Trophoblast cell (in vitro differentiated cells and primary cell): ENCODE data around the gene CHCHD4.

Experiments
- DNase-seq, 2 donors: peaks; one replicate each; pipeline ENCODE4 v3.0.0-alpha.2; 2016
- H2AFZ ChIP-seq: 2 replicates; pipeline ENCODE4 v1.6.1; 2013; ENCODE audit warnings: low read length, moderate library complexity, mild to moderate bottlenecking; ENCODE audit not compliant: insufficient read depth, poor library complexity
- H2AK5ac ChIP-seq: 2 replicates; pipeline ENCODE4 v1.6.1; 2013; ENCODE audit warnings: mild to moderate bottlenecking, low read length
- H2BK120ac ChIP-seq: 2 replicates; pipeline ENCODE4 v1.6.1; 2013; ENCODE audit warnings: low read length, mild to moderate bottlenecking, moderate library complexity; ENCODE audit not compliant: insufficient read depth, poor library complexity
- H2BK12ac ChIP-seq: 2 replicates; pipeline ENCODE4 v1.6.1; 2013; ENCODE audit warnings: mild to moderate bottlenecking, low read length, moderate library complexity
- H2BK5ac ChIP-seq: 2 replicates; pipeline ENCODE4 v1.6.1; 2013; ENCODE audit warnings: low read length, low read depth, moderate library complexity, mild to moderate bottlenecking; ENCODE audit not compliant: poor library complexity
- H3K14ac ChIP-seq: 2 replicates; pipeline ENCODE4 v1.6.1; 2013; ENCODE audit warnings: mild to moderate bottlenecking, low read length
- H3K18ac ChIP-seq: 2 replicates; pipeline ENCODE4 v1.6.1; 2013; ENCODE audit warnings: mild to moderate bottlenecking, low read length
- H3K23ac ChIP-seq: 2 replicates; pipeline ENCODE4 v1.6.1; 2013; ENCODE audit warnings: low read length
- H3K27ac ChIP-seq: 2 replicates; pipeline ENCODE4 v1.5.1; 2013; ENCODE audit warnings: low read depth, mild to moderate bottlenecking, inconsistent platforms, low read length, moderate library complexity
- H3K27me3 ChIP-seq: 2 replicates; pipeline ENCODE4 v1.6.1; 2013; ENCODE audit warnings: inconsistent platforms, mild to moderate bottlenecking, low read length, moderate library complexity; ENCODE audit not compliant: insufficient read depth
- H3K36me3 ChIP-seq, 2 experiments: 1 replicate in 1 of 2; 2 replicates in 1 of 2; pipeline ENCODE4 v1.6.1; 2013; ENCODE audit warnings: low read length in 2 of 2, mild to moderate bottlenecking in 2 of 2, moderate library complexity in 1 of 2; ENCODE audit not compliant: insufficient read depth in 2 of 2, control insufficient read depth in 1 of 2
- H3K4ac ChIP-seq: 2 replicates; pipeline ENCODE4 v1.6.1; 2013; ENCODE audit warnings: low read depth, mild to moderate bottlenecking, low read length, moderate library complexity
- H3K4me1 ChIP-seq, 2 experiments: 1 replicate in 1 of 2; 2 replicates in 1 of 2; pipeline ENCODE4 v1.6.1; 2013; ENCODE audit warnings: low read length in 2 of 2, mild to moderate bottlenecking in 2 of 2, moderate library complexity in 1 of 2; ENCODE audit not compliant: insufficient read depth in 2 of 2, control insufficient read depth in 1 of 2
- H3K4me2 ChIP-seq: 2 replicates; pipeline ENCODE4 v1.6.1; 2013; ENCODE audit warnings: inconsistent platforms, mild to moderate bottlenecking, low read length, moderate library complexity
- H3K4me3 ChIP-seq: 2 replicates; pipeline ENCODE4 v1.5.1; 2013; ENCODE audit warnings: mild to moderate bottlenecking, low read depth, low read length, inconsistent platforms
- H3K79me1 ChIP-seq: one replicate; pipeline ENCODE4 v1.6.1; 2013; ENCODE audit warnings: low read length
- H3K79me2 ChIP-seq: 2 replicates; pipeline ENCODE4 v1.6.1; 2013; ENCODE audit warnings: low read length, mild to moderate bottlenecking; ENCODE audit not compliant: control insufficient read depth, insufficient read depth, poor library complexity
- H3K9ac ChIP-seq: 2 replicates; pipeline ENCODE4 v1.6.1; 2013; ENCODE audit warnings: mild to moderate bottlenecking, low read length
- H3K9me3 ChIP-seq: 2 replicates; pipeline ENCODE4 v1.6.1; 2013; ENCODE audit warnings: low read depth, mild to moderate bottlenecking, control low read depth, inconsistent platforms, low read length; ENCODE audit not compliant: insufficient read depth
- H4K12ac ChIP-seq: 2 replicates; pipeline ENCODE4 v1.6.1; 2013; ENCODE audit warnings: low read depth, mild to moderate bottlenecking, low read length, moderate library complexity
- H4K8ac ChIP-seq: 2 replicates; pipeline ENCODE4 v1.6.1; 2013; ENCODE audit warnings: low read depth, mild to moderate bottlenecking, low read length, moderate library complexity
- H4K91ac ChIP-seq: one replicate; pipeline ENCODE4 v1.6.1; 2013; ENCODE audit warnings: low read depth, mild to moderate bottlenecking, low read length, moderate library complexity
- WGBS: extraction: QIAGEN DNeasy Blood & Tissue Kit; methylation state at CpG from one replicate; pipeline ENCODE4 v1.1.7; 2013; ENCODE audit warnings: missing lambda C conversion rate; ENCODE audit not compliant: insufficient read length, insufficient coverage; ENCODE audit errors: extremely low coverage; 5-methylcytosine and 5-hydroxymethylcytosine counted together

CHCHD4 gene

GRCh38 chr3:14131134-14131533 is 6.5 kb upstream of the CHCHD4 start:
- H3K4ac ChIP-seq = no peak overlapping the region
- no peak for DNase-seq
- peaks cover 2 to 3% of the 10 kb centered on the region in 2 experiments for H3K4me1 ChIP-seq
- no peak overlapping the region for H3K27ac ChIP-seq
- no peak overlapping the region for H2BK5ac ChIP-seq
- no peak overlapping the region for H2AFZ ChIP-seq
- H3K14ac ChIP-seq = no peak overlapping the region
- H2BK120ac ChIP-seq = no peak overlapping the region
- no peak overlapping the region for H4K8ac ChIP-seq
- no peaks in the 10 kb centered on the region for H3K79me1 ChIP-seq
- no peak overlapping the region for H3K4me2 ChIP-seq
- peaks cover 3% of the 10 kb centered on the region for H3K9me3 ChIP-seq
- no peak overlapping the region for H2BK12ac ChIP-seq
- H3K36me3 ChIP-seq = peaks cover 62 to 70% of the 10 kb centered on the region in 2 experiments
- no CpG with 5 or more reads among the region's 5 CpGs for WGBS
- H3K79me2 ChIP-seq = peaks cover 1% of the 10 kb centered on the region
- H3K9ac ChIP-seq = no peak overlapping the region
- no peak overlapping the region for H4K12ac ChIP-seq
- H4K91ac ChIP-seq = no peak overlapping the region
- no peak overlapping the region for H2AK5ac ChIP-seq
- H3K23ac ChIP-seq = no peak overlapping the region
- no peaks in the 10 kb centered on the region for H3K27me3 ChIP-seq
- H3K4me3 ChIP-seq = no peak overlapping the region
- no peak overlapping the region for H3K18ac ChIP-seq

- peaks cover 2% of the 10 kb centered on the region for H3K79me2 ChIP-seq
- peaks cover 61 to 67% of the 10 kb centered on the region in 2 experiments for H3K36me3 ChIP-seq
- DNase-seq = no peak
- no peak overlapping the region for H2BK120ac ChIP-seq
- H4K8ac ChIP-seq = no peak overlapping the region
- no peaks in the 10 kb centered on the region for H3K27me3 ChIP-seq
- H3K4ac ChIP-seq = no peak overlapping the region
- H3K79me1 ChIP-seq = no peaks in the 10 kb centered on the region
- no peak overlapping the region for H2AFZ ChIP-seq
- H3K9ac ChIP-seq = no peak overlapping the region
- no peak overlapping the region for H4K91ac ChIP-seq
- no peak overlapping the region for H3K4me2 ChIP-seq
- H3K27ac ChIP-seq = no peak overlapping the region
- H4K12ac ChIP-seq = no peak overlapping the region
- no peak overlapping the region for H3K18ac ChIP-seq
- H3K23ac ChIP-seq = no peak overlapping the region
- H3K14ac ChIP-seq = no peak overlapping the region
- no peak overlapping the region for H2BK5ac ChIP-seq
- no peak overlapping the region for H3K4me3 ChIP-seq
- no CpG with 5 or more reads among the region's 12 CpGs for WGBS
- no peak overlapping the region for H2BK12ac ChIP-seq
- no peak overlapping the region for H2AK5ac ChIP-seq
- peaks cover 3% of the 10 kb centered on the region for H3K9me3 ChIP-seq
- H3K4me1 ChIP-seq = peaks cover 7% of the 10 kb centered on the region in 2 experiments
These were observed 6.0 kb upstream of the CHCHD4 start for GRCh38 chr3:14130707-14131106.

GRCh38 chr3:14130230-14130629 is 5.6 kb upstream of the CHCHD4 start:
- Histone ChIP-seq H3K4me3 (no peak overlapping the region), H2BK12ac (no peak overlapping the region), H4K12ac (no peak overlapping the region), H2AFZ (no peak overlapping the region), H2BK5ac (no peak overlapping the region), H4K91ac (no peak overlapping the region), H3K4ac (no peak overlapping the region), H2BK120ac (no peak overlapping the region), H3K79me1 (peaks cover 3% of the 10 kb centered on the region), H3K4me1 (peaks cover 7 to 8% of the 10 kb centered on the region in 2 experiments), H3K14ac (no peak overlapping the region), H2AK5ac (no peak overlapping the region), H3K18ac (no peak overlapping the region), H3K79me2 (peaks cover 3% of the 10 kb centered on the region), H4K8ac (no peak overlapping the region), H3K9me3 (peaks cover 3% of the 10 kb centered on the region), H3K9ac (no peak overlapping the region), H3K27me3 (no peaks in the 10 kb centered on the region), H3K27ac (no peak overlapping the region), H3K4me2 (no peak overlapping the region), H3K36me3 (peaks cover 56 to 63% of the 10 kb centered on the region in 2 experiments), H3K23ac (no peak overlapping the region)
- whole genome bisulfite sequencing = no CpG with 5 or more reads among the region's 4 CpGs
- DNase-seq = no peak

- peaks cover 7 to 8% of the 10 kb centered on the region in 2 experiments for H3K4me1 ChIP-seq
- H4K91ac ChIP-seq = no peak overlapping the region
- no peaks in the 10 kb centered on the region for H3K27me3 ChIP-seq
- no CpG with 5 or more reads among the region's 6 CpGs for WGBS
- peaks cover 9% of the 10 kb centered on the region for H3K79me1 ChIP-seq
- no peak overlapping the region for H2BK12ac ChIP-seq
- H4K12ac ChIP-seq = no peak overlapping the region
- no peak overlapping the region for H3K27ac ChIP-seq
- H3K4ac ChIP-seq = no peak overlapping the region
- no peak overlapping the region for H3K4me2 ChIP-seq
- peaks cover 3% of the 10 kb centered on the region for H3K9me3 ChIP-seq
- no peak overlapping the region for H4K8ac ChIP-seq
- peaks cover 9% of the 10 kb centered on the region for H3K79me2 ChIP-seq
- no peak overlapping the region for H3K14ac ChIP-seq
- DNase-seq = no peak
- H3K18ac ChIP-seq = no peak overlapping the region
- no peak overlapping the region for H3K4me3 ChIP-seq
- peaks cover 47 to 53% of the 10 kb centered on the region in 2 experiments for H3K36me3 ChIP-seq
- H3K23ac ChIP-seq = no peak overlapping the region
- no peak overlapping the region for H2AK5ac ChIP-seq
- H3K9ac ChIP-seq = no peak overlapping the region
- H2BK5ac ChIP-seq = no peak overlapping the region
- no peak overlapping the region for H2AFZ ChIP-seq
- no peak overlapping the region for H2BK120ac ChIP-seq
These were observed 4.6 kb upstream of the CHCHD4 start for GRCh38 chr3:14129296-14129695.
